Endothelial cell (in vitro differentiated cells): ENCODE data around the gene ERC1. TPM values are rescaled to one million over a fixed set of nuclear protein-coding genes. Genes with fewer than 3 reads are reported as not detected.

ENCODE experiments used
- DNase-seq: peaks from one replicate; pipeline ENCODE4 v3.0.0; 2021; ENCODE audit warnings: low spot score
- H3K27ac Mint-ChIP-seq: one replicate; pipeline ENCODE4 v1.8.0; 2021; ENCODE audit warnings: mixed read lengths, inconsistent platforms; ENCODE audit not compliant: unreplicated experiment
- H3K27me3 Mint-ChIP-seq: one replicate; pipeline ENCODE4 v1.8.0; 2021; ENCODE audit warnings: mild to moderate bottlenecking, moderate library complexity, mixed read lengths, inconsistent platforms; ENCODE audit not compliant: unreplicated experiment
- H3K36me3 Mint-ChIP-seq: one replicate; pipeline ENCODE4 v1.8.0; 2021; ENCODE audit warnings: mild to moderate bottlenecking, low read depth, mixed read lengths, inconsistent platforms; ENCODE audit not compliant: unreplicated experiment
- H3K4me1 Mint-ChIP-seq: one replicate; pipeline ENCODE4 v1.8.0; 2021; ENCODE audit warnings: mild to moderate bottlenecking, mixed read lengths, inconsistent platforms; ENCODE audit not compliant: unreplicated experiment
- H3K4me3 Mint-ChIP-seq: one replicate; pipeline ENCODE4 v1.8.0; 2021; ENCODE audit warnings: mild to moderate bottlenecking, mixed read lengths, inconsistent platforms; ENCODE audit not compliant: unreplicated experiment
- H3K9me3 Mint-ChIP-seq: one replicate; pipeline ENCODE4 v1.8.0; 2021; ENCODE audit warnings: mixed read lengths, inconsistent platforms; ENCODE audit not compliant: unreplicated experiment
- CTCF ChIP-seq: fragments of 200-600 bp; sonication (generic); IDR thresholded peaks from one replicate; pipeline ENCODE4 v1.5.0; 2021; ENCODE audit warnings: antibody characterized with exemption; ENCODE audit not compliant: unreplicated experiment
- total RNA-seq: library from RNA; stranded (reverse); fragmentation: NEBNext Ultra II Directional; extraction: Animal tissue kit (Norgen Biotek cat#: 25700); gene quantifications from one replicate; pipeline ENCODE4 v1.2.1, GENCODE V29; 2021; ENCODE audit not compliant: unreplicated experiment

ERC1 gene
- total RNA-seq, 1 donor from 2014 or later: 57.9 TPM

GRCh38 chr12:1382151-1382550, 391.1 kb downstream of the ERC1 start:
- peaks cover 7% of the 10 kb centered on the region for H3K36me3 Mint-ChIP-seq
- TF ChIP-seq CTCF: no peak
- H3K27me3 Mint-ChIP-seq: peaks cover 1% of the 10 kb centered on the region
- no peak overlapping the region for H3K4me3 Mint-ChIP-seq
- DNase-seq: no peak
- no peaks in the 10 kb centered on the region for H3K4me1 Mint-ChIP-seq
- H3K27ac Mint-ChIP-seq: no peak overlapping the region
- H3K9me3 Mint-ChIP-seq: peaks cover 3% of the 10 kb centered on the region

DNA sequence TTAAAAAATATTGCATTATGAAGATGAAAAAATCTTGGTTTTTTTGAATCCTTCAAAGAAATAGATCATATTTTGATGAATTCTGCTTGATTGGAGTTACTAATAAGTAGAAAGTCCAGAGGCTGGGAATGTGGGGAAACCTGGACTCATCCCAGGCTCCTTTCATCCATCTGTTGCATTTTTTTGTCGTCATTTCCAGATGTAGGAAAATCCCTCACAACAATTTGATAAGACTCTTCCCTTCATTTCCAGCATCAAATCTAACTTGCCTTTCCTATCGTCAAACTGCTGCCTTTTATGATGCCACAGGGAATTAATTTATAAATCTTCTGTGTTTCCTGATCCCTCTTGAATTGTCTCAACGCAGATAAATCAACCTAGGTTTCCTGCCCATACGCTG, 391.8 kb downstream of the ERC1 start:
- Mint-ChIP-seq H3K4me1 (no peaks in the 10 kb centered on the region), H3K9me3 (peaks cover 6% of the 10 kb centered on the region), H3K36me3 (peaks cover 13% of the 10 kb centered on the region), H3K27me3 (peaks cover 1% of the 10 kb centered on the region), H3K27ac (no peak overlapping the region), H3K4me3 (no peak overlapping the region)
- no peak for TF ChIP-seq CTCF
- DNase-seq: no peak

DNA sequence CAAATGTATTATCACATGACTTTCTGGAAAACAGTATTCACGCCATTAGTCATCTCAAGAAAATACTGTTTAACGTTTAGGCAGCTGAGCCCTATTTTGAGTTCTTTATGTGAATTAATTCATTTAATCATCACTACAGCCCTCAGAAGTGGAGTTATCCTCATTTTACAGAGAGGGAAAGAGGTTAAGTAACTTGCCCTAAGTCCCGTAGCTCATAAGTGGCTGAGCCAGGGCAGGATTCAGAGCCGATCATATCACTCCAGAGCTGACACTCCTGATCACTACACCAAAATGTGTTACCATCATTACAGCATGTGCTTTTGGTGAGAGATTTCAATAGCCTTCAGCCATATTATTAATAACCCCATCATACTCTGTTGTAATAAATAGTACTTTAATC, 392.7 kb downstream of the ERC1 start:
- peaks cover 6% of the 10 kb centered on the region for H3K9me3 Mint-ChIP-seq
- H3K27ac Mint-ChIP-seq: no peak overlapping the region
- no peak overlapping the region for H3K4me3 Mint-ChIP-seq
- DNase-seq: no peak
- TF ChIP-seq CTCF: no peak
- peaks cover 18% of the 10 kb centered on the region for H3K36me3 Mint-ChIP-seq
- peaks cover 1% of the 10 kb centered on the region for H3K27me3 Mint-ChIP-seq
- H3K4me1 Mint-ChIP-seq: no peaks in the 10 kb centered on the region

DNA sequence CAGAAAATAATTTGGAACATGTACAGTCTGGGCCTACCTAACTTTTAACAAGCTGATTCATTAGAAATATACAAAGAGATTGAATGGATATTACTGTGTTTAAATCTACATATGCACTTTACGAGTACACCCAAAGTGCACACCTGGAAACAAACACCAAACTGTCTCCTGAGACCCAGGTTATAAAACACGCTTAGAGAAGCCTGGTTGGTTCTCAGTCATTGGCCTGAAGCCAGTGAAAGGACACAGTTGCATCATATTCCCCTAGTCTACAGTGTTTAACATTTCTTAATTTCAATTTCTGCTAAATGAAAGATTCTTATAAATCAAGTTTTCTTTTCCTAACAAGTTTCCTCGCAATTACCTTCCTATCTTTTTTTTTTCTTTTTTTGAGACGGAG, 393.9 kb downstream of the ERC1 start:
- H3K36me3 Mint-ChIP-seq: peaks cover 25% of the 10 kb centered on the region
- H3K27ac Mint-ChIP-seq: no peak overlapping the region
- TF ChIP-seq CTCF: no peak
- no peak for DNase-seq
- no peak overlapping the region for H3K4me3 Mint-ChIP-seq
- H3K9me3 Mint-ChIP-seq: peaks cover 6% of the 10 kb centered on the region
- H3K27me3 Mint-ChIP-seq: peaks cover 1% of the 10 kb centered on the region
- no peaks in the 10 kb centered on the region for H3K4me1 Mint-ChIP-seq

DNA sequence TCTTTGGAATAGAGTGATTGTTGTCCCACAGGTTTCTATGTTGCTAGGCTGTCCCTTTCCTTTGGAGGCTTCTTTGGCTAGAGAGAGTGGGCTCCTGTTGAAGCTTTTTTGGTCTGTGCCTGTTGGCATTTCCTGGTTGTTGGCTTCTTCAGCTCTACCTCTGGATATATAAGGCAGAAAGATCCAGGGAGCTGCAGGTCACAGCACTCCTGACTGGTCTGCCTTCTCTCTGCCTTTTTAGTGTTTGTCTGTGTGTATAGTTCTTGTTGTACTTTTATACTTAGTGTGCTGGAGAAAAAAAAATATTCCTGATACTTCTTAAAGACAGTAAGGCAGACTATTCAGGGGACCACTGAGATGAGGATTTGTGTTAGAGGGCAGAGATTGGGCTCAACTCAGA, 400.7 kb downstream of the ERC1 start:
- peak overlapping the region; percentile 12 for H3K4me3 Mint-ChIP-seq
- H3K9me3 Mint-ChIP-seq: peaks cover 15% of the 10 kb centered on the region
- DNase-seq: peak; percentile 24
- peaks cover 70% of the 10 kb centered on the region for H3K36me3 Mint-ChIP-seq
- TF ChIP-seq CTCF: no peak
- no peak overlapping the region for H3K27ac Mint-ChIP-seq
- H3K4me1 Mint-ChIP-seq: no peaks in the 10 kb centered on the region
- no peaks in the 10 kb centered on the region for H3K27me3 Mint-ChIP-seq
